Mesothelial cell of epicardium (in vitro differentiated cells): ENCODE results near the gene COQ8A. TPM values are rescaled to one million over a fixed set of nuclear protein-coding genes. Genes with fewer than 3 reads are reported as not detected.

Experiments used
- DNase-seq, 2 experiments: peaks; one replicate each; pipeline ENCODE4 v3.0.0; 2021; ENCODE audit warnings: low spot score in 2 of 2; ENCODE audit not compliant: unreplicated experiment in 2 of 2
- H3K27ac Mint-ChIP-seq: 2 replicates; pipeline ENCODE4 v1.8.0; 2021; ENCODE audit warnings: mixed read lengths
- H3K27me3 Mint-ChIP-seq: 2 replicates; pipeline ENCODE4 v1.8.0; 2021; ENCODE audit warnings: low read depth, mixed read lengths
- H3K36me3 Mint-ChIP-seq: 2 replicates; pipeline ENCODE4 v1.8.0; 2021; ENCODE audit warnings: mixed read lengths
- H3K4me1 Mint-ChIP-seq: 2 replicates; pipeline ENCODE4 v1.8.0; 2021; ENCODE audit warnings: mixed read lengths
- H3K4me3 Mint-ChIP-seq: 2 replicates; pipeline ENCODE4 v1.8.0; 2021; ENCODE audit warnings: mild to moderate bottlenecking, moderate library complexity, mixed read lengths
- H3K9me3 Mint-ChIP-seq: 2 replicates; pipeline ENCODE4 v1.8.0; 2021; ENCODE audit warnings: mixed read lengths
- CTCF ChIP-seq: fragments of 200-600 bp; sonication (generic); IDR thresholded peaks from one replicate; pipeline ENCODE4 v1.5.0; 2021; ENCODE audit warnings: antibody characterized with exemption; ENCODE audit not compliant: unreplicated experiment
- total RNA-seq: library from RNA; stranded (reverse); gene quantifications from 3 replicates; pipeline ENCODE4 v1.2.1, GENCODE V29; 2021

The COQ8A gene
- total RNA-seq, 1 donor from 2014 or later = 19.9 TPM

GRCh38 chr1:226950316-226950715 is 10.2 kb downstream of the COQ8A start:
- no peaks in the 10 kb centered on the region for H3K4me1 Mint-ChIP-seq
- peaks cover 9% of the 10 kb centered on the region for H3K9me3 Mint-ChIP-seq
- H3K36me3 Mint-ChIP-seq = peaks cover 2% of the 10 kb centered on the region
- no peak for TF ChIP-seq CTCF
- no peak overlapping the region for H3K27ac Mint-ChIP-seq
- H3K27me3 Mint-ChIP-seq = no peaks in the 10 kb centered on the region
- no peak overlapping the region for H3K4me3 Mint-ChIP-seq
- no peak for DNase-seq

GRCh38 chr1:226950871-226951270 is 10.8 kb downstream of the COQ8A start:
- H3K4me1 Mint-ChIP-seq = no peaks in the 10 kb centered on the region
- peaks cover 2% of the 10 kb centered on the region for H3K36me3 Mint-ChIP-seq
- peaks cover 9% of the 10 kb centered on the region for H3K9me3 Mint-ChIP-seq
- no peak for DNase-seq
- no peak overlapping the region for H3K27ac Mint-ChIP-seq
- no peaks in the 10 kb centered on the region for H3K27me3 Mint-ChIP-seq
- H3K4me3 Mint-ChIP-seq = no peak overlapping the region
- no peak for TF ChIP-seq CTCF

- H3K36me3 Mint-ChIP-seq = peaks cover 2% of the 10 kb centered on the region
- no peak for TF ChIP-seq CTCF
- no peaks in the 10 kb centered on the region for H3K4me1 Mint-ChIP-seq
- peaks cover 9% of the 10 kb centered on the region for H3K9me3 Mint-ChIP-seq
- H3K27ac Mint-ChIP-seq = no peak overlapping the region
- no peak for DNase-seq
- H3K4me3 Mint-ChIP-seq = no peak overlapping the region
- H3K27me3 Mint-ChIP-seq = no peaks in the 10 kb centered on the region
Measured at GRCh38 chr1:226951286-226952117, 11.4 kb downstream of the COQ8A start.

- no peaks in the 10 kb centered on the region for H3K4me1 Mint-ChIP-seq
- no peak overlapping the region for H3K4me3 Mint-ChIP-seq
- no peaks in the 10 kb centered on the region for H3K27me3 Mint-ChIP-seq
- peaks cover 10% of the 10 kb centered on the region for H3K9me3 Mint-ChIP-seq
- no peak for TF ChIP-seq CTCF
- no peak overlapping the region for H3K27ac Mint-ChIP-seq
- H3K36me3 Mint-ChIP-seq = peaks cover 2% of the 10 kb centered on the region
- no peak for DNase-seq
Measured at GRCh38 chr1:226952118-226952441, 12.0 kb downstream of the COQ8A start.

GRCh38 chr1:226953175-226953800 is 13.2 kb downstream of the COQ8A start:
- peaks cover 10% of the 10 kb centered on the region for H3K9me3 Mint-ChIP-seq
- H3K36me3 Mint-ChIP-seq = peaks cover 10% of the 10 kb centered on the region
- H3K27ac Mint-ChIP-seq = no peak overlapping the region
- no peak overlapping the region for H3K4me3 Mint-ChIP-seq
- H3K27me3 Mint-ChIP-seq = no peaks in the 10 kb centered on the region
- no peaks in the 10 kb centered on the region for H3K4me1 Mint-ChIP-seq
- DNase-seq = no peak
- no peak for TF ChIP-seq CTCF
